ENCODE data around the gene WDR64. TPM values are rescaled to one million over a fixed set of nuclear protein-coding genes. Genes with fewer than 3 reads are reported as not detected.

WDR64 gene
- total and polyA plus RNA-seq, 2 of the 13 experiments (the other 11 are each of a cell fraction or from before 2014, with no cell fraction given), result not detected

DNA sequence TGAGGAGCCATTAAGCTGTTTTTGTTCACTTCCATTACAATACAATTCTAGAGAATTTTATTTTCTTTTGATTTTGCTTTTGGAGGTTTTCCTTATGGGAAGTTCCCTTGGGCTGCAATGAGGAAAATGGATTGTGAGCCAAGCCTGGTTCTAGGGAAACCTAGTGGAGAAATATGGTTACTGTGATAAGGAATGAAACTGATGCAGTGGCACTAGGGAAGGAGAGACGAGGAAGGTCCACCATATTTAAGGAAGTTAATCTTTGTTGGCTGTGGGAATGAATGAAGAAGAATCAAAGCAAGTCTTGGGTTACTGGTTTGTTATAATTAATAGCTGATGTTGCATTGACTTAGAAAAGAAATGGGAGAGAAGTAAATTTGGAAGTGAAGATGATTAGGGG is 40.3 kb upstream of the WDR64 start:
- no peak for DNase-seq (ENCODE audit: low spot score)
- no peaks in the 10 kb centered on the region; the same call in 1 of the 2 replicates for H4K20me1 ChIP-seq (ENCODE audit: insufficient read depth, low read length)
- H2AFZ ChIP-seq (ENCODE audit: low read length), result no peak overlapping the region
- intact Hi-C loops (cut with micrococcal nuclease; ENCODE audit: unreplicated experiment), result loop anchor here (1.0 to 5.0 kb wide), 3 partner anchors 16 to 224 kb away; partner anchors contain the start of gene KMO
- ChIA-PET CTCF (ENCODE audit: low intra/inter-chr PET ratio, low total read pairs) (interaction anchor here (2.3 to 3.9 kb wide), 2 partner anchors 16 to 223 kb away, joined by 17 to 38 read pairs; no protein-coding TSS in a partner anchor), POLR2A (no interaction called here)
- no peak for TF ChIP-seq RXRB (CRISPR knock-in tag; IDR thresholded peaks at IDR 0.05; ENCODE audit: borderline replicate concordance)
- no peak for TF ChIP-seq MAF1 (CRISPR knock-in tag; IDR thresholded peaks at IDR 0.05; ENCODE audit: borderline replicate concordance)
- TF ChIP-seq NFATC3 (CRISPR knock-in tag; IDR thresholded peaks at IDR 0.05), result no peak
- TF ChIP-seq, protein P1, sequence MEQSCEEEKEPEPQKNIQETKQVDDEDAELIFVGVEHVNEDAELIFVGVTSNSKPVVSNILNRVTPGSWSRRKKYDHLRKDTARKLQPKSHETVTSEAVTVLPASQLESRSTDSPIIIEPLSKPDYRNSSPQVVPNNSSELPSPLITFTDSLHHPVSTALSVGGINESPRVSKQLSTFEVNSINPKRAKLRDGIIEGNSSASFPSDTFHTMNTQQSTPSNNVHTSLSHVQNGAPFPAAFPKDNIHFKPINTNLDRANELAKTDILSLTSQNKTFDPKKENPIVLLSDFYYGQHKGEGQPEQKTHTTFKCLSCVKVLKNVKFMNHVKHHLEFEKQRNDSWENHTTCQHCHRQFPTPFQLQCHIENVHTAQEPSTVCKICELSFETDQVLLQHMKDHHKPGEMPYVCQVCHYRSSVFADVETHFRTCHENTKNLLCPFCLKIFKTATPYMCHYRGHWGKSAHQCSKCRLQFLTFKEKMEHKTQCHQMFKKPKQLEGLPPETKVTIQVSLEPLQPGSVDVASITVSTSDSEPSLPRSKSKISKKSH (CRISPR knock-in tag; IDR thresholded peaks at IDR 0.05; ENCODE audit: borderline replicate concordance), result no peak
- TF ChIP-seq ARNT (IDR thresholded peaks at IDR 0.05), result no peak
- no peak for TF ChIP-seq ZNF235 (CRISPR knock-in tag; IDR thresholded peaks at IDR 0.05; ENCODE audit: borderline replicate concordance)
- no peak for TF ChIP-seq ZNF143 (CRISPR knock-in tag; IDR thresholded peaks at IDR 0.05)
- no peak for TF ChIP-seq NCOR1 (IDR thresholded peaks at IDR 0.05; ENCODE audit: borderline replicate concordance, low read length)
- TF ChIP-seq ZNF17 (CRISPR knock-in tag; IDR thresholded peaks at IDR 0.05), result no peak
- TF ChIP-seq, protein P2, sequence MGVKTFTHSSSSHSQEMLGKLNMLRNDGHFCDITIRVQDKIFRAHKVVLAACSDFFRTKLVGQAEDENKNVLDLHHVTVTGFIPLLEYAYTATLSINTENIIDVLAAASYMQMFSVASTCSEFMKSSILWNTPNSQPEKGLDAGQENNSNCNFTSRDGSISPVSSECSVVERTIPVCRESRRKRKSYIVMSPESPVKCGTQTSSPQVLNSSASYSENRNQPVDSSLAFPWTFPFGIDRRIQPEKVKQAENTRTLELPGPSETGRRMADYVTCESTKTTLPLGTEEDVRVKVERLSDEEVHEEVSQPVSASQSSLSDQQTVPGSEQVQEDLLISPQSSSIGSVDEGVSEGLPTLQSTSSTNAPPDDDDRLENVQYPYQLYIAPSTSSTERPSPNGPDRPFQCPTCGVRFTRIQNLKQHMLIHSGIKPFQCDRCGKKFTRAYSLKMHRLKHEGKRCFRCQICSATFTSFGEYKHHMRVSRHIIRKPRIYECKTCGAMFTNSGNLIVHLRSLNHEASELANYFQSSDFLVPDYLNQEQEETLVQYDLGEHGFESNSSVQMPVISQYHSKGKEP (CRISPR knock-in tag; IDR thresholded peaks at IDR 0.05), result no peak
- no peak for TF ChIP-seq ZNF775 (CRISPR knock-in tag; IDR thresholded peaks at IDR 0.05; ENCODE audit: borderline replicate concordance)
- TF ChIP-seq ZNF737 (CRISPR knock-in tag; IDR thresholded peaks at IDR 0.05; ENCODE audit: borderline replicate concordance), result no peak
- no peak for TF ChIP-seq XBP1 (CRISPR knock-in tag; IDR thresholded peaks at IDR 0.05)
- TF ChIP-seq, protein P3, sequence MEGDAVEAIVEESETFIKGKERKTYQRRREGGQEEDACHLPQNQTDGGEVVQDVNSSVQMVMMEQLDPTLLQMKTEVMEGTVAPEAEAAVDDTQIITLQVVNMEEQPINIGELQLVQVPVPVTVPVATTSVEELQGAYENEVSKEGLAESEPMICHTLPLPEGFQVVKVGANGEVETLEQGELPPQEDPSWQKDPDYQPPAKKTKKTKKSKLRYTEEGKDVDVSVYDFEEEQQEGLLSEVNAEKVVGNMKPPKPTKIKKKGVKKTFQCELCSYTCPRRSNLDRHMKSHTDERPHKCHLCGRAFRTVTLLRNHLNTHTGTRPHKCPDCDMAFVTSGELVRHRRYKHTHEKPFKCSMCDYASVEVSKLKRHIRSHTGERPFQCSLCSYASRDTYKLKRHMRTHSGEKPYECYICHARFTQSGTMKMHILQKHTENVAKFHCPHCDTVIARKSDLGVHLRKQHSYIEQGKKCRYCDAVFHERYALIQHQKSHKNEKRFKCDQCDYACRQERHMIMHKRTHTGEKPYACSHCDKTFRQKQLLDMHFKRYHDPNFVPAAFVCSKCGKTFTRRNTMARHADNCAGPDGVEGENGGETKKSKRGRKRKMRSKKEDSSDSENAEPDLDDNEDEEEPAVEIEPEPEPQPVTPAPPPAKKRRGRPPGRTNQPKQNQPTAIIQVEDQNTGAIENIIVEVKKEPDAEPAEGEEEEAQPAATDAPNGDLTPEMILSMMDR (CRISPR knock-in tag; IDR thresholded peaks at IDR 0.05), result no peak
- no peak for TF ChIP-seq ZNF317 (CRISPR knock-in tag; IDR thresholded peaks at IDR 0.05)
- TF ChIP-seq GTF2F1 (IDR thresholded peaks at IDR 0.05; ENCODE audit: low read length), result no peak
- TF ChIP-seq RFXANK (CRISPR knock-in tag; IDR thresholded peaks at IDR 0.05), result no peak
- no peak for TF ChIP-seq POGZ (CRISPR knock-in tag; IDR thresholded peaks at IDR 0.05)
- TF ChIP-seq RELA (CRISPR knock-in tag; IDR thresholded peaks at IDR 0.05), result no peak
- H3K4me1 ChIP-seq (ENCODE audit: insufficient read depth, low read length), result peaks cover 32% of the 10 kb centered on the region
- no peak overlapping the region for H3K27ac ChIP-seq (ENCODE audit: extremely low read length, insufficient read depth, low read length)
- H3K36me3 ChIP-seq (replicated peaks in 1 of 2; ENCODE audit: control insufficient read depth in 1 of 2, insufficient read depth in 2 of 2, low read length in 2 of 2), result no peaks in the 10 kb centered on the region
- H3K79me2 ChIP-seq (ENCODE audit: insufficient read depth, low read length), result no peaks in the 10 kb centered on the region
- H3K4me2 ChIP-seq (ENCODE audit: low read depth, low read length), result no peak overlapping the region
- no peak for ATAC-seq
- in situ Hi-C loops (cut with HindIII; ENCODE audit: extremely low pct_ligation_motif_present, low pct_unique_long_range_greater_than_20kb), result loop anchor here (5.0 kb wide), 1 partner anchor 226 kb away; no protein-coding TSS in a partner anchor
- WGBS (ENCODE audit: low lambda C conversion rate), result 97% methylated on average over 1 of the region's 1 CpG
- no peaks in the 10 kb centered on the region for H3K9me3 ChIP-seq (ENCODE audit: low read length)
- H3K9ac ChIP-seq (ENCODE audit: insufficient read depth, low read depth, low read length), result no peak overlapping the region
- no peaks in the 10 kb centered on the region for H3K27me3 ChIP-seq (ENCODE audit: control insufficient read depth in 1 of 2, insufficient read depth in 2 of 2, low read length in 2 of 2)
- no peak for FAIRE-seq
- H3K4me3 ChIP-seq (replicated peaks in 1 of 3; ENCODE audit: insufficient read depth in 1 of 3, low read depth in 2 of 3, low read length in 3 of 3), result no peak overlapping the region
- BruUV-seq (replicated peaks), result no TSS peak
